ENCODE data around the gene CDK5R2. TPM values are rescaled to one million over a fixed set of nuclear protein-coding genes. Genes with fewer than 3 reads are reported as not detected.

Gene CDK5R2
- total RNA-seq, 1 donor from 2014 or later, result not detected

GRCh38 chr2:218960309-218961165 lies 1.1 kb downstream of the CDK5R2 start:
- peaks cover 34% of the 10 kb centered on the region for H3K27me3 ChIP-seq
- peak overlapping the region; percentile 4 to 16 for H3K4me3 ChIP-seq

GRCh38 chr2:218961229-218961628 lies 1.8 kb downstream of the CDK5R2 start:
- H3K36me3 ChIP-seq, result no peaks in the 10 kb centered on the region
- H3K4me3 ChIP-seq, result no peak overlapping the region
- no peak for DNase-seq (ENCODE audit: low spot score in 2 of 2)
- no peaks in the 10 kb centered on the region for H3K9me3 ChIP-seq
- H3K4me1 ChIP-seq, result peaks cover 0 to 5% of the 10 kb centered on the region in 2 donors
- TF ChIP-seq CTCF (IDR thresholded peaks at IDR 0.05), result no peak
- H3K27me3 ChIP-seq, result peaks cover 34% of the 10 kb centered on the region
- H3K27ac ChIP-seq, result no peak overlapping the region
- intact Hi-C loops (cut with DNase I), result no loop called here

More at GRCh38 chr2:218960309-218961165, 1.1 kb downstream of the CDK5R2 start:
- no peak for DNase-seq (ENCODE audit: low spot score in 2 of 2)
- Histone ChIP-seq H3K9me3 (no peaks in the 10 kb centered on the region), H3K36me3 (no peaks in the 10 kb centered on the region), H3K4me1 (peaks cover 0 to 5% of the 10 kb centered on the region in 2 donors), H3K27ac (no peak overlapping the region)
- TF ChIP-seq CTCF (IDR thresholded peaks at IDR 0.05), result no peak
- intact Hi-C loops (cut with DNase I), result no loop called here

- TF ChIP-seq CTCF (IDR thresholded peaks at IDR 0.05), result no peak
- Histone ChIP-seq H3K9me3 (no peaks in the 10 kb centered on the region), H3K36me3 (no peaks in the 10 kb centered on the region), H3K27ac (no peak overlapping the region), H3K4me1 (peaks cover 0 to 5% of the 10 kb centered on the region in 2 donors), H3K27me3 (peaks cover 34% of the 10 kb centered on the region), H3K4me3 (no peak overlapping the region)
- no peak for DNase-seq (ENCODE audit: low spot score in 2 of 2)
- intact Hi-C loops (cut with DNase I), result no loop called here
These were observed 2.4 kb downstream of the CDK5R2 start for GRCh38 chr2:218961651-218962570.

GRCh38 chr2:218962859-218963492 lies 3.5 kb downstream of the CDK5R2 start:
- peaks cover 34% of the 10 kb centered on the region for H3K27me3 ChIP-seq
- no peak for DNase-seq (ENCODE audit: low spot score in 2 of 2)
- intact Hi-C loops (cut with DNase I), result no loop called here

More at GRCh38 chr2:218962859-218963492, 3.5 kb downstream of the CDK5R2 start:
- Histone ChIP-seq H3K4me3 (no peak overlapping the region), H3K9me3 (no peaks in the 10 kb centered on the region), H3K27ac (no peak overlapping the region), H3K4me1 (peaks cover 0 to 5% of the 10 kb centered on the region in 2 donors), H3K36me3 (no peaks in the 10 kb centered on the region)
- TF ChIP-seq CTCF (IDR thresholded peaks at IDR 0.05), result no peak
